Measurements from ENCODE around the gene CD248. TPM values are rescaled to one million over a fixed set of nuclear protein-coding genes. Genes with fewer than 3 reads are reported as not detected.

Gene CD248
- polyA plus RNA-seq, 1 experiment = 180 TPM

DNA sequence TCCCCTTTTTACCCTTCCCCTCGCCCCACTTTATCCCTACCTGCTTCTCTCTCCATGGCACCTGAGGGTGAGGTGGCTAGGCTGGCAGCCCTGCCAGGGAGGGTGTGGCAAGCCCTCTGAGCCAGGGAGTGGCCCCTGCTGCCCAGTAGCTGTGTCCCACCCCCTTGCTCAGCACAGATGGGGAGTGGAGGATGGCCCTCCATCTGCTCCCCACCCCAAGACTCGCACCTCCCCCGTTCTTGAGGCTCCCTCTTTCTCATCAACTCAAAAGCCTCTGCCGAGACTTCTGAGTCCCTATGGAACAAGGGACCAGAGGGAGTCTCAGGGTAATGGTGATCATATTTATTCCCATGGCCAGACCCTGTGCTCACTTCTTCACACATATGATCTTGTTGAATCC lies 23.5 kb downstream of the CD248 start:
- no peak for DNase-seq (ENCODE audit: low read depth)
- POLR2A ChIA-PET = no interaction called here
- peaks cover 23% of the 10 kb centered on the region for H3K27me3 ChIP-seq (ENCODE audit: control insufficient read depth, insufficient read depth, low read length)
- no peaks in the 10 kb centered on the region for H3K36me3 ChIP-seq (ENCODE audit: control insufficient read depth, insufficient read depth, low read length)
- TF ChIP-seq, protein P1, sequence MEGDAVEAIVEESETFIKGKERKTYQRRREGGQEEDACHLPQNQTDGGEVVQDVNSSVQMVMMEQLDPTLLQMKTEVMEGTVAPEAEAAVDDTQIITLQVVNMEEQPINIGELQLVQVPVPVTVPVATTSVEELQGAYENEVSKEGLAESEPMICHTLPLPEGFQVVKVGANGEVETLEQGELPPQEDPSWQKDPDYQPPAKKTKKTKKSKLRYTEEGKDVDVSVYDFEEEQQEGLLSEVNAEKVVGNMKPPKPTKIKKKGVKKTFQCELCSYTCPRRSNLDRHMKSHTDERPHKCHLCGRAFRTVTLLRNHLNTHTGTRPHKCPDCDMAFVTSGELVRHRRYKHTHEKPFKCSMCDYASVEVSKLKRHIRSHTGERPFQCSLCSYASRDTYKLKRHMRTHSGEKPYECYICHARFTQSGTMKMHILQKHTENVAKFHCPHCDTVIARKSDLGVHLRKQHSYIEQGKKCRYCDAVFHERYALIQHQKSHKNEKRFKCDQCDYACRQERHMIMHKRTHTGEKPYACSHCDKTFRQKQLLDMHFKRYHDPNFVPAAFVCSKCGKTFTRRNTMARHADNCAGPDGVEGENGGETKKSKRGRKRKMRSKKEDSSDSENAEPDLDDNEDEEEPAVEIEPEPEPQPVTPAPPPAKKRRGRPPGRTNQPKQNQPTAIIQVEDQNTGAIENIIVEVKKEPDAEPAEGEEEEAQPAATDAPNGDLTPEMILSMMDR (IDR thresholded peaks at IDR 0.05; ENCODE audit: insufficient read depth, low read depth, low read length) = no peak
- CTCF ChIA-PET = interaction anchor here (0.8 kb wide), 1 partner anchor 10 kb away, joined by 3 read pairs; no protein-coding TSS in a partner anchor
- H3K4me3 ChIP-seq (ENCODE audit: low read depth, low read length) = no peak overlapping the region

DNA sequence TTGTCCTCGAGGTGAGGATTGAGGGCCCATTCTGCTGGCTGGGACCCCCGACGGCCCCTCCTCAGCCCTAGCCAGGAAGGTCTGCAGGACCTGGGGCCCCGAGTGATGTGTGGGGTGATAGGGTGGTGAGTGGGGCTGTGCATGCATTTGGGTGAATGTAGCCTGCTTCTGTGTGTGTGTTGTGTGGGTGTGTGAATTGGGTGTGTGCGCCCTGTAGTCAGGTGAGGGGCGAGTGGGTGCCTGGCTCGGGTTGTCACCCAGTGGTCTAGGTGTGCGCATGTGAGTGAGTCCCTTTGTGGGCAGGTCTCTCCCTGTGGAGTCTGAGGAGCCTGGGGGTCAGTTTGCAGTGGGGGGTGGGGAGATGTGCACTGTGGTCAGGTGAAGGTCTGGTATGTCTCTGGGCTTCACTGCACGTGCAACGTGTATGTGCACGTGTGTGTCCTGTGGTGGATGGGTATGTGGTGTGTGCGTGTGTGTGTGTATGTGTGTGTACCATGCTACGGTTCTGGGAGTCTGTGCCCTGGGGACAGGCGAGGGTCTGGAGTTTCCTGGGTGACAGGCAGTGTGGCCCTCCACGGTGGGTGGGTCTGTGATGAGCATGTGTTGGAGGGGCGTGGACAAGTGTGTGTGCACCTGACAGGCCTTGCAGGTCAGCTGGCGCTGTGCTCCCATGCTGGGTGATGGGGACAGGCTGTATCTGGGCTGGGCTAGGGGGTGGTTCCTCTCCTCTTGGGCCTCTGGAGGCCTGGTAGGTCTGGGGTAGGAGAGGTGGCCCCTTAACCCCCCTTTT lies 24.1 kb downstream of the CD248 start:
- Histone ChIP-seq H3K27me3 (ENCODE audit: control insufficient read depth, insufficient read depth, low read length) (peaks cover 23% of the 10 kb centered on the region), H3K36me3 (ENCODE audit: control insufficient read depth, insufficient read depth, low read length) (no peaks in the 10 kb centered on the region), H3K4me3 (ENCODE audit: low read depth, low read length) (no peak overlapping the region)
- TF ChIP-seq, protein P1 (IDR thresholded peaks at IDR 0.05; ENCODE audit: insufficient read depth, low read depth, low read length) = no peak
- ChIA-PET POLR2A (no interaction called here), CTCF (interaction anchor here (0.8 kb wide), 1 partner anchor 10 kb away, joined by 3 read pairs; no protein-coding TSS in a partner anchor)
- DNase-seq (ENCODE audit: low read depth) = no peak

DNA sequence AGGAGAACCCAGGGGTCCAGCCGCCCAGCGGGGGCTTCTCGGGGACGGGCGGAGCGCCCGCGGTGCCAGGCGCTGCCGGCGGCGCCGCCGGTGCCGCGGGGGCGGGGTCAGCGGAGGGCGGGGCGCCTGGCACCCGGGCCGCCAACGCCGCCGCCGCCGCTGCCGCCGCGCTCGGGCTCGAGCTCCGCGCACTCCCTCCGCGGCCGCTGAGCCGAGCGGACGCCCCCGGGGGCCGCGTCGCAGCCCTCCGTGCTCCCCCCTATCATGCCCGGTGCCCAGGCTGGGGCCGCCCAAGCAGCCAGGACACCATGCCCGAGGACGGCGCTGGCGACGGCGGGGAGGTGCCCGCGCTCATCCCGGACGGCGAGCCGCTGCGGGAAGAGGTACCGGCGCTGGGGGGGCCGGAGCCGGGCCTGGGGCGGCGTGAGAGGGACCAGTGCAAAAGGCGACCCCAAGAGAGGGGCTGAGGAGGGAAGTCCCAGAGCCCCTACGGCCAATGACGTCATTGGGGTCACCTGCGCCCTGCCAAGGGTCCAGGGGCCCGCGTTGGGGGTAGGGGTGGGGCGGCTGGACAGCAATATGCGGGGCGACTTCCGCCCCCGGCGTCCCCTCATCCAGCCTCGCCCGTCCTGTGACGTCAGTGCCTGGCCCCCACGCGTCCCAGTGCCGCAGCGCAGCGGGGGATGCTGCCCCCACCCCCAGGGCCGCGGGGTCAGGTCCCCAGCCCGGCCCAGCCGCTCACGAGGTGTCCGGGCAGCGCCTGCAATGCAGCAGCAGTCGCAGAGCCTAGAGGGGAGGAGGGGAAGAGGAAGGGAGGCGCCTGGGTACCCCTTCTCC lies 24.9 kb downstream of the CD248 start, which contains the start of gene TMEM151A:
Gene TMEM151A (plus strand): TSS at position 189 of the 837 bp plus-strand sequence. CDS start 120 bp downstream, at position 309.
- CTCF ChIA-PET = interaction anchor here (1.2 to 4.5 kb wide), 3 partner anchors 20 to 97 kb away, joined by 3 to 34 read pairs (median 5); no protein-coding TSS in a partner anchor
- peak within 1 kb of the TSS; percentile 25 for H3K4me3 ChIP-seq (ENCODE audit: low read depth, low read length)
- H3K27me3 ChIP-seq (ENCODE audit: control insufficient read depth, insufficient read depth, low read length) = peaks cover 23% of the 10 kb centered on the region
- H3K36me3 ChIP-seq (ENCODE audit: control insufficient read depth, insufficient read depth, low read length) = no peaks in the 10 kb centered on the region
- TF ChIP-seq, protein P1 (IDR thresholded peaks at IDR 0.05; ENCODE audit: insufficient read depth, low read depth, low read length) = no peak
- DNase-seq (ENCODE audit: low read depth) = no peak
- POLR2A ChIA-PET = interaction anchor here (0.6 kb wide), 1 partner anchor 21 kb away, joined by 5 read pairs; no protein-coding TSS in a partner anchor

DNA sequence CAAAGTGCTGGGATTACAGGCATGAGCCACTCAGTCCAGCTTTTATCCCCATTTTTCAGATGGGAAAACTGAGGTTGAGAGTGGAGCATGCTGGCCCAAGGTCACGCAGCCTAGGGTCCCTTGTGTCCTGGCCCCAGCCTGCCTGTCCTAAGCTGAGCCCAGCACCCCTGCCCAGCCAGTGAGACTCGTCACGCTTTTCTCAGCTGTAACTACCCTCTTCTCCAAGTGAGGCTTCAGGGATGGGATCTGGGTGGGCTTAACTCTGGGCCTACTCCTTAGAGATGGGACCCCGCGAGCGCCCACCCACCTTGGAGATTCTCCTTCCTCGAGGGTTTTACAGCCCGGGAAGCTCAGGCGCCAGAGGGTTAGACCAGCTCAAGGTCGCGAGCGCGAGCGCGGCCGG lies 25.5 kb downstream of the CD248 start:
- no peaks in the 10 kb centered on the region for H3K36me3 ChIP-seq (ENCODE audit: control insufficient read depth, insufficient read depth, low read length)
- ChIA-PET POLR2A (interaction anchor here (0.6 kb wide), 1 partner anchor 21 kb away, joined by 5 read pairs; no protein-coding TSS in a partner anchor), CTCF (interaction anchor here (1.2 to 4.5 kb wide), 4 partner anchors 9 to 98 kb away, joined by 3 to 34 read pairs (median 6); no protein-coding TSS in a partner anchor)
- TF ChIP-seq, protein P1 (IDR thresholded peaks at IDR 0.05; ENCODE audit: insufficient read depth, low read depth, low read length) = no peak
- H3K4me3 ChIP-seq (ENCODE audit: low read depth, low read length) = no peak overlapping the region
- H3K27me3 ChIP-seq (ENCODE audit: control insufficient read depth, insufficient read depth, low read length) = peaks cover 23% of the 10 kb centered on the region
- no peak for DNase-seq (ENCODE audit: low read depth)

DNA sequence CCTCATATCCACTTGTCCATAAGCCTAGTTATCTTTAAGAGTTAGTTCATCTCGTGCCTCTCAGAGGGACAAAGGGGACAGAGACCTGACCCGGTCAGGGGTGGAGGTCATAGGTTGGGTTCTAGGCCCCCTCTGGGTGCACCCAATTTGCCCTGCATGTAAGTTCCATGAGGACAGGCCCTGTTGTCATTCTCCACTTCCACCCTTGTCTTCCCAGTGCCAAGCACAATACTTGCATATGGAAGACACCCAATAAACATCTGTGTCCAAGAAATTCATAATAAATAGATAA lies 26.6 kb downstream of the CD248 start:
- TF ChIP-seq, protein P1 (IDR thresholded peaks at IDR 0.05; ENCODE audit: insufficient read depth, low read depth, low read length) = no peak
- DNase-seq (ENCODE audit: low read depth) = no peak
- ChIA-PET POLR2A (no interaction called here), CTCF (interaction anchor here (1.1 to 4.5 kb wide), 3 partner anchors 8 to 22 kb away, joined by 3 to 34 read pairs (median 6); no protein-coding TSS in a partner anchor)
- Histone ChIP-seq H3K36me3 (ENCODE audit: control insufficient read depth, insufficient read depth, low read length) (peaks cover 6% of the 10 kb centered on the region), H3K4me3 (ENCODE audit: low read depth, low read length) (no peak overlapping the region), H3K27me3 (ENCODE audit: control insufficient read depth, insufficient read depth, low read length) (peaks cover 21% of the 10 kb centered on the region)
